HG03354 (cell line): ENCODE measurements around the gene RFPL2.

Experiments
- ATAC-seq: cut with Tn5 transposase; IDR thresholded peaks from one replicate; pipeline ENCODE4 v1.9.1; 2021; ENCODE audit warnings: mild to moderate bottlenecking; ENCODE audit not compliant: unreplicated experiment, poor library complexity, severe bottlenecking

RFPL2 gene

GRCh38 chr22:32204856-32205722, at the start of gene RFPL2:
TSS of gene RFPL2 (minus strand) at chr22:32205073. CDS start at chr22:32202451, 2,622 bp downstream.
- ATAC-seq = no peak

- ATAC-seq = no peak
These were observed 44.4 kb upstream of the RFPL2 start for GRCh38 chr22:32249231-32249630.

- ATAC-seq = no peak
These were observed 43.4 kb upstream of the RFPL2 start for GRCh38 chr22:32248276-32248675.

- no peak for ATAC-seq
These were observed 41.3 kb upstream of the RFPL2 start for GRCh38 chr22:32246166-32246565.

GRCh38 chr22:32245042-32245441, 40.2 kb upstream of the RFPL2 start:
- ATAC-seq = no peak

- no peak for ATAC-seq
These were observed 39.7 kb upstream of the RFPL2 start for GRCh38 chr22:32244547-32244946.

GRCh38 chr22:32240461-32240860, 35.6 kb upstream of the RFPL2 start:
- ATAC-seq = no peak

- ATAC-seq = no peak
These were observed 33.0 kb upstream of the RFPL2 start for GRCh38 chr22:32237906-32238305.

- ATAC-seq = no peak
These were observed 32.1 kb upstream of the RFPL2 start for GRCh38 chr22:32236970-32237369.

GRCh38 chr22:32233091-32233490, 28.2 kb upstream of the RFPL2 start:
- ATAC-seq = no peak

GRCh38 chr22:32232191-32232830, 27.4 kb upstream of the RFPL2 start:
- ATAC-seq = no peak

- ATAC-seq = no peak
These were observed 21.6 kb upstream of the RFPL2 start for GRCh38 chr22:32226326-32227104.

GRCh38 chr22:32222991-32223390, 18.1 kb upstream of the RFPL2 start:
- ATAC-seq = no peak

GRCh38 chr22:32219026-32219425, 14.2 kb upstream of the RFPL2 start:
- no peak for ATAC-seq

- ATAC-seq = no peak
These were observed 13.6 kb upstream of the RFPL2 start for GRCh38 chr22:32218470-32218869.

- no peak for ATAC-seq
These were observed 12.6 kb upstream of the RFPL2 start for GRCh38 chr22:32217465-32217864.

GRCh38 chr22:32216911-32217310, 12.0 kb upstream of the RFPL2 start:
- ATAC-seq = no peak

GRCh38 chr22:32211011-32211410, 6.1 kb upstream of the RFPL2 start:
- ATAC-seq = no peak

GRCh38 chr22:32208681-32209080, 3.8 kb upstream of the RFPL2 start:
- ATAC-seq = no peak

- no peak for ATAC-seq
These were observed 3.2 kb upstream of the RFPL2 start for GRCh38 chr22:32207971-32208480.
